Progenitor cell of endocrine pancreas (in vitro differentiated cells): Measurements from ENCODE around the gene P2RX7. TPM values are rescaled to one million over a fixed set of nuclear protein-coding genes. Genes with fewer than 3 reads are reported as not detected.
"Not testable (repeated sequence)": the region's sequence is repeated elsewhere in the genome, so short reads cannot be mapped to it uniquely, and the experiment has no call there.

ENCODE experiments used
- DNase-seq: peaks from one replicate; pipeline ENCODE4 v3.0.0; 2021; ENCODE audit warnings: low spot score; ENCODE audit not compliant: unreplicated experiment
- H3K27ac Mint-ChIP-seq: 2 replicates; pipeline ENCODE4 v1.8.0; 2021; ENCODE audit warnings: mild to moderate bottlenecking, moderate library complexity, mixed read lengths
- H3K27me3 Mint-ChIP-seq: 2 replicates; pipeline ENCODE4 v1.8.0; 2021; ENCODE audit warnings: mixed read lengths
- H3K36me3 Mint-ChIP-seq: 2 replicates; pipeline ENCODE4 v1.8.0; 2022; ENCODE audit warnings: mixed read lengths; ENCODE audit not compliant: insufficient read depth
- H3K4me1 Mint-ChIP-seq: 2 replicates; pipeline ENCODE4 v1.8.0; 2021; ENCODE audit warnings: low read depth, mixed read lengths
- H3K4me3 Mint-ChIP-seq: 2 replicates; pipeline ENCODE4 v1.8.0; 2021; ENCODE audit warnings: low read depth, mild to moderate bottlenecking, moderate library complexity, mixed read lengths
- H3K9me3 Mint-ChIP-seq: 2 replicates; pipeline ENCODE4 v1.8.0; 2021; ENCODE audit warnings: low read depth, mixed read lengths
- total RNA-seq: library from RNA; stranded (reverse); gene quantifications from 2 replicates; pipeline ENCODE4 v1.2.1, GENCODE V29; 2021
- TF ChIP-seq, protein P1 (sequence below): fragments of 200-600 bp; sonication (generic); IDR thresholded peaks from one replicate; pipeline ENCODE4 v1.5.0; 2021; ENCODE audit warnings: antibody characterized with exemption, mild to moderate bottlenecking; ENCODE audit not compliant: unreplicated experiment

The P2RX7 gene
- total RNA-seq, 1 donor from 2014 or later: not detected

DNA sequence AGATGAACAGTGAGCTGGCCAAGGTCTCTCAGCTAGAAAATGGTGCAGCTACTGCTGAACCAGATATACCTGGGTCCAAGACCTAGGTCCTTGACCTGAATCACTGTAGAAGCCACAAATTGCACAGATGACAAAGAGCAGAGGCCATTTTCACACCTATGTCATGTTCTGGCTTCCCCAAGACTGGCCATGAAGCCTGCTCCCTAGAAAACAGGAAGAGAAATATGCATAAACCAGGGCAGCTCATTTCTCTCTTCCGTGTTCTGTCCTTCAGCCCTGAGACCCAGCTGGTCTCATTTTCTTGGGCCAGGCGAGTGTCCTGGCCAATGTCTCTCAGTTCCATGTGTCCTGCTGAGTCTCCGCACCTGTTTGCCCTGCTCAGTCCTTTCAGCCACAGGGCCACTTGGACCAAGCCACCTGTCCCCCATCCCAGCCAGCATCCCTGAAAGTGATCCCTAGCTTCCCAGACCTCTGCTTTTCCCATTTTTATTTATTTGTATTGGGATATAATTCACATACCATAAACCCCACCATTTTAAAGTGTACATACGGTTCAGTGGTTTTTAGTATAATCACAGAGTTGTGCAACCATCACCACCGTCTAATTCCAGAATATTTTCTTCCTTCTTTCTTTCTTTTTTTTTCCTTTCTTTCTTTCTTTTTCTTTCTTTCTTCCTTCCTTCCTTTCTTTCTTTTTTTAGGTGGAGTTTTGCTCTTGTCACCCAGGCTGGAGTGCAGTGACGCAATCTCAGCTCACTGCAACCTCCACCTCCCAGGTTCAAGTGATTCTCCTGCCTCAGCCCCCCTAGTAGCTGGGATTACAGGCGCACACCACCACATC lies 27.0 kb downstream of the P2RX7 start:
- TF ChIP-seq, protein P1, sequence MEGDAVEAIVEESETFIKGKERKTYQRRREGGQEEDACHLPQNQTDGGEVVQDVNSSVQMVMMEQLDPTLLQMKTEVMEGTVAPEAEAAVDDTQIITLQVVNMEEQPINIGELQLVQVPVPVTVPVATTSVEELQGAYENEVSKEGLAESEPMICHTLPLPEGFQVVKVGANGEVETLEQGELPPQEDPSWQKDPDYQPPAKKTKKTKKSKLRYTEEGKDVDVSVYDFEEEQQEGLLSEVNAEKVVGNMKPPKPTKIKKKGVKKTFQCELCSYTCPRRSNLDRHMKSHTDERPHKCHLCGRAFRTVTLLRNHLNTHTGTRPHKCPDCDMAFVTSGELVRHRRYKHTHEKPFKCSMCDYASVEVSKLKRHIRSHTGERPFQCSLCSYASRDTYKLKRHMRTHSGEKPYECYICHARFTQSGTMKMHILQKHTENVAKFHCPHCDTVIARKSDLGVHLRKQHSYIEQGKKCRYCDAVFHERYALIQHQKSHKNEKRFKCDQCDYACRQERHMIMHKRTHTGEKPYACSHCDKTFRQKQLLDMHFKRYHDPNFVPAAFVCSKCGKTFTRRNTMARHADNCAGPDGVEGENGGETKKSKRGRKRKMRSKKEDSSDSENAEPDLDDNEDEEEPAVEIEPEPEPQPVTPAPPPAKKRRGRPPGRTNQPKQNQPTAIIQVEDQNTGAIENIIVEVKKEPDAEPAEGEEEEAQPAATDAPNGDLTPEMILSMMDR: no peak
- Mint-ChIP-seq H3K27ac (no peak overlapping the region), H3K4me3 (no peak overlapping the region), H3K9me3 (no peaks in the 10 kb centered on the region), H3K36me3 (no peaks in the 10 kb centered on the region), H3K4me1 (peaks cover under 1% of the 10 kb centered on the region), H3K27me3 (peaks cover 51% of the 10 kb centered on the region)
- DNase-seq: no peak

DNA sequence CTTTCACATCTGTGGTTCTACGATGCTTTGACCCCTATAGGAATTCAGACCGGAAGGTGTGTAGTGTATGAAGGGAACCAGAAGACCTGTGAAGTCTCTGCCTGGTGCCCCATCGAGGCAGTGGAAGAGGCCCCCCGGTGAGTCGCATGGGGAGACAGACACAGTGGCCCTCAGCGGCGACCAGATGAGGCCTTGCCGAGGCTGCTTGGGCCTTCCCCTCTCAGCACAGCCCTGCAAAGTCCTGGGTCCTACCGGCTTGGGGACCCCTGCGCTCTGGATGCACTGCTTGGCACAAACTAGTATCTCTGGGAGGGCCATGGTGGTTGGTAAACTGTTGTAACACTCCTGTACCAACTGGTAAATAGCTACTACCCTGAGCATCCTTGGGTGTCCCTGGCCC lies 29.7 kb downstream of the P2RX7 start:
- TF ChIP-seq, protein P1: no peak
- Mint-ChIP-seq H3K4me3 (no peak overlapping the region), H3K27me3 (peaks cover 26% of the 10 kb centered on the region), H3K4me1 (peaks cover 7% of the 10 kb centered on the region), H3K27ac (no peak overlapping the region), H3K36me3 (no peaks in the 10 kb centered on the region), H3K9me3 (no peaks in the 10 kb centered on the region)
- DNase-seq: no peak

GRCh38 chr12:121162985-121163384 lies 30.3 kb downstream of the P2RX7 start:
- peaks cover 7% of the 10 kb centered on the region for H3K4me1 Mint-ChIP-seq
- H3K4me3 Mint-ChIP-seq: no peak overlapping the region
- TF ChIP-seq, protein P1: no peak
- peaks cover 23% of the 10 kb centered on the region for H3K27me3 Mint-ChIP-seq
- no peaks in the 10 kb centered on the region for H3K9me3 Mint-ChIP-seq
- no peak overlapping the region for H3K27ac Mint-ChIP-seq
- DNase-seq: no peak
- H3K36me3 Mint-ChIP-seq: no peaks in the 10 kb centered on the region

DNA sequence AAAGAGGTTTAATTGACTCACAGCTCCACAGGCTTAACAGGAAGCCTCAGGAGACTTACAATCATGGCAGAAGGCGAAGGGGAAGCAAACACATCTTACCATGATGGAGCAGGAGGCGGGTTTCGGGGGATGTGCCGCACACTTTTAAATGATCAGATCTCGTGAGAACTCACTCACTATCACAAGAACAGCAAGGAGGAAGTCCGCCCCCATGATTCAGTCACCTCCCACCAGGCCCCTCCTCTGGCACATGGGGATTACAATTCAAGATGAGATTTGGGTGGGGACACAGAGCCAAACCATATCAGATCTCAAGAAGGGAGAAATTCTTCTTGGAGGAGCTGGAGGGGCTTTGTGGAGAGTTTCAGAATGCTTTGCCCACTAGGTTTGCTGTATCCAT lies 32.2 kb downstream of the P2RX7 start:
- H3K27me3 Mint-ChIP-seq: peaks cover 16% of the 10 kb centered on the region
- DNase-seq, H3K9me3 Mint-ChIP-seq, H3K4me3 Mint-ChIP-seq, H3K27ac Mint-ChIP-seq, H3K36me3 Mint-ChIP-seq, H3K4me1 Mint-ChIP-seq: not testable (repeated sequence)

GRCh38 chr12:121165316-121165715 lies 32.6 kb downstream of the P2RX7 start:
- no peak for DNase-seq
- no peaks in the 10 kb centered on the region for H3K36me3 Mint-ChIP-seq
- no peak overlapping the region for H3K4me3 Mint-ChIP-seq
- TF ChIP-seq, protein P1: no peak
- H3K27ac Mint-ChIP-seq: no peak overlapping the region
- peaks cover 7% of the 10 kb centered on the region for H3K4me1 Mint-ChIP-seq
- H3K9me3 Mint-ChIP-seq: no peaks in the 10 kb centered on the region
- H3K27me3 Mint-ChIP-seq: peaks cover 13% of the 10 kb centered on the region

DNA sequence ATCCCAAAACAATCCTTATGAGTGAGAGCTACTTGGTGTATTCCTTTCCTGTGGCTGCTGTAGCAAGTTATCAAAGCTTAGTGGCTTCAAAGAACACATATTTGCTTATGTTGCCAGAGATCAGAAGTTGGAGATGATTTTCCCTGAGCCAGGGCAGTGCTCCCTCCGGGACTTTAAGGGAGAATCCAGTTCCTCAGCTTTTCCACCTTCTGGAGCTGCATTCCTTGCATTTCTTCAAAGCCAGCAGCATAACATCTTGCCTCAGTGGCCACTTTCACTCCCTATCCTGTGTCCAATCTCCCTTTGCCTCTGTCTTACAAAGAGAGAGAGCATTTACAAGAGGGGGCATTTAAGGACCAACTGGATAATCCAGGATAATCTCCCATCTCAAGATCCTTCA lies 33.7 kb downstream of the P2RX7 start:
- H3K4me3 Mint-ChIP-seq: no peak overlapping the region
- no peak overlapping the region for H3K27ac Mint-ChIP-seq
- no peaks in the 10 kb centered on the region for H3K9me3 Mint-ChIP-seq
- peaks cover 6% of the 10 kb centered on the region for H3K27me3 Mint-ChIP-seq
- TF ChIP-seq, protein P1: no peak
- no peak for DNase-seq
- peaks cover 7% of the 10 kb centered on the region for H3K4me1 Mint-ChIP-seq
- no peaks in the 10 kb centered on the region for H3K36me3 Mint-ChIP-seq
